KG1 (cell line): Measurements from ENCODE around the gene CEACAM3.

Source experiments
- DNase-seq: peaks from one replicate; lab custom pipeline; 2025; lab: John Stamatoyannopoulos, UW

The CEACAM3 gene

DNA sequence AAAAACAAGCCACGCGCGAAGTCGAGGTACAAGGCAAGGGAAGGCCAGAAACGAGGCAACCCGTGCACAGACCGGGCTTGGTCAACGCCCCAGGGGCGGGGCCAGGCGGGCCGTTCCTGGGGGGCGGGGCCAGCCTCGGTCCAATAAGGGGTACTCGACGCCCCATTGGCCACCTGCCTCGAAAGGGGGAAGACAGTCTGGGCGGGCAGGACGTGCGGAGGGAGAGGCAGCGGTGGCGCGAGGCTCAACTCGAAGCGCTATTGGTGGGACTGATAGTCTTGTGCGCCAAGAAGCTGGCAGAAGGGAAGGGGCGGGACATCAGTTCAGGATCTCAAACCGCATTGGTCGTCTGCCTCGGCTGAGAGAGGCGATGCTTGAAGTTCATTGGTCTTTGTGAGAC is 48.2 kb downstream of the CEACAM3 start, which contains the start of gene LYPD4:
LYPD4 (minus strand) TSS at position 83 of the 400 bp plus-strand sequence. CDS start 5,398 bp downstream, outside the sequence.
- no peak for DNase-seq

DNA sequence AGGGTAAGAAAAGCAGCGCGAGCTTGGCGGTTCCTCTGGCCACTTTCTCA is 48.4 kb downstream of the CEACAM3 start, which contains the start of gene DMRTC2:
DMRTC2 (plus strand) TSS at position 42 of the 50 bp plus-strand sequence. CDS start 2,387 bp downstream, outside the sequence.
- no peak for DNase-seq

GRCh38 chr19:41845051-41845590 is 48.7 kb downstream of the CEACAM3 start:
- no peak for DNase-seq

DNA sequence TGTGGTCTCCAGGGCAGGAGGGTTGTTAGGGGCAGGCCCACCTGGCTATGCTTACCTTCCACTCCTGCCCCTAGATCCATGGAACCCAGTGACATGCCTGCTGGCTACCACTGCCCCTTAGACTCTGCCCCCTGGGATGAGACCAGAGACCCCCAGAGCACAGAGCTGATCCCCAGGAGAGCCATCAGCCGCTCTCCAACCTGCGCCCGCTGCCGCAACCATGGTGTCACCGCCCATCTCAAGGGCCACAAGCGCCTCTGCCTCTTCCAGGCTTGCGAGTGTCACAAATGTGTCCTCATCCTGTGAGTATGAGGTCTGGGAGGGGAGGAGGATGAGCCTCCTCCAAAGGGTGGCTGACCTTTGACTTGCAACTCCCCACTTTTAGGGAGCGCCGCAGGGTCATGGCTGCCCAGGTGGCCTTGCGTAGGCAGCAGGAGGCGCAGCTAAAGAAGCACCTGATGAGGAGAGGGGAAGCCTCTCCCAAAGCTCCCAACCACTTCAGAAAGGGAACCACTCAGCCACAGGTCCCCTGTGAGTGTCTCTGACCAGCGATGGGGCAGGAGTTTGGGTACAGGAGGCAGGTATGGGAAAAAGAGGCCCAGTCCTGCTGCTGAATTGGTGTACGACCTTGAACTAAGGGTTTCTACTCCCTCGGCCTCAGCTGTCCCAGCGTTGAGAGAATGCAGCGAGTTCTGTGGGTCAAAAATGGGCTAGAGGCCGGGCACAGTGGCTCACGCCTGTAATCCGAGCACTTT is 51.1 kb downstream of the CEACAM3 start:
- DNase-seq = no peak

DNA sequence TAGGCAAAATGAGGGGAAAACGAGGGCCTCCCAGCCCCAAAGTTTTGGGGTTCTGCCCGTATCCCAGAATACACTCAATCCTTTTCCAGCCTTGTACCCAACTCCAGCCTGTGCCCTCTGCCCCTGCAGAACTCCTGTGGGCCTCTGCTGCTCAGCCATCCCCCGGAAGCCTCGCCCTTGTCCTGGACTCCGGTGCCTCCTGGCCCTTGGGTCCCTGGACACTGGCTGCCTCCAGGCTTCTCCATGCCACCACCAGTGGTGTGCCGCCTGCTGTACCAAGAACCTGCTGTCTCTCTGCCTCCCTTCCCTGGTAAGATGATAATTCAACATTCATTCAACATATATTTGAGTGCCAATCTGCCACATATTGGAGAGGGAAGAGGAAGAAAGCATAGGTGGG is 52.3 kb downstream of the CEACAM3 start:
- no peak for DNase-seq

DNA sequence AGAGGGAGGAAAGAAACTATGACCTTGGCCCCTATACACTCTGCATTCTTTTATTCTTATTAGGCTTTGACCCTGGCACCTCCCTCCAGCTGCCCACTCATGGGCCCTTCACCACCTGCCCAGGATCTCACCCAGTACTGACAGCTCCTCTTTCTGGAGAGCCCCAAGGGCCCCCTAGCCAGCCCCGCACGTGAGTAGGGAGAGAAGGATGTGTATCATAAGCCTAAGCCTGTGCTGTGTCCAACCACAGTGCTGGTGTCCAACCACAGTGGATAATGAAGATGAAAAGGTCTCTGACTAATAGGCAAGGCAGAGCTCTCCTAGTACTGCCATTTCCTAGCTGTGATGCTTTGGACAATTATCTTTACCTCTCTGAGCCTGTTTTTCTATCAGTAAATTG is 52.7 kb downstream of the CEACAM3 start:
- DNase-seq = no peak

DNA sequence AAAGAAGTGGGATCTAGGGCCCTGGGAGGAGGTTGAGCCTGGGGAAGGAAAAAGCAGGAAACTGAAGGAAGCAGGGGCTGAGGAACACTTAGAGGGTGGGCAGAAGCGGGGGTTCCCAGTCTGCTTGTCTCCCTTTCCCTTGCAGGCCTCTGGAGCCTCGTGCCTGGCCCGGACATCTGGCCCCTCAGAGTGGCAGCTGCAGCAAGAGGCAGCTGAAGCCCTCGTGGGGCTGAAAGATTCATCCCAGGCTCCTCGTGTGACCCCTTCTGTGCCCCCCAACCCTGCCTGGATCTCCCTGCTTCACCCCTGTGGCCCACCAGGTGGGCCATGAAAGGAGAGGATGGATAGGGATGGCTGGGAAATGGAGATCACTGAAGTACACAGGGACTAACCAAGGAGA is 54.0 kb downstream of the CEACAM3 start:
- DNase-seq = no peak

GRCh38 chr19:41851456-41851855 is 55.1 kb downstream of the CEACAM3 start:
- DNase-seq = no peak

GRCh38 chr19:41853344-41853743 is 57.0 kb downstream of the CEACAM3 start:
- DNase-seq = no peak

- no peak for DNase-seq
Measured at GRCh38 chr19:41853768-41854167, 57.4 kb downstream of the CEACAM3 start.

DNA sequence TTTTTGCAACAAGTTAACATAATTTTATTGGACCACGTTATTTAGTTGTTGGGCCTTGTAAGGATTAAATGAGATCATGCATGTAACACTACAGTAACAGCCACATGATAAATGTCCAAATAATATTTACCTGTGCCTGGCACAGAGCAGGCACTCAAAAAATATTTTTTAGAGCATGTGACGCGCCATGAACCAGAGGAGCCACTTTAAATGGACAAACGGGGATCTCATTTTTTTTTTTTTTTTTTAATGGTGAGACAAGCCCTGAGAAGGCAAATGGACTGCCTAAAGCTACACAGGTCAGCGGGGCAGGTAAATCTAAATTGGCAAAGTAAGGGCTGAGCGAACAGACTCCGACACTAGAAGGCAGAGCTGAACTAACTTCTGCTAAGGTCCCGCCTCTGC is 62.8 kb downstream of the CEACAM3 start:
- no peak for DNase-seq

GRCh38 chr19:41859618-41860418 is 63.4 kb downstream of the CEACAM3 start, which contains the start of gene RPS19:
RPS19 (plus strand) TSS chr19:41860255; CDS start chr19:41860775, 520 bp downstream.
- peak; percentile 91 for DNase-seq

DNA sequence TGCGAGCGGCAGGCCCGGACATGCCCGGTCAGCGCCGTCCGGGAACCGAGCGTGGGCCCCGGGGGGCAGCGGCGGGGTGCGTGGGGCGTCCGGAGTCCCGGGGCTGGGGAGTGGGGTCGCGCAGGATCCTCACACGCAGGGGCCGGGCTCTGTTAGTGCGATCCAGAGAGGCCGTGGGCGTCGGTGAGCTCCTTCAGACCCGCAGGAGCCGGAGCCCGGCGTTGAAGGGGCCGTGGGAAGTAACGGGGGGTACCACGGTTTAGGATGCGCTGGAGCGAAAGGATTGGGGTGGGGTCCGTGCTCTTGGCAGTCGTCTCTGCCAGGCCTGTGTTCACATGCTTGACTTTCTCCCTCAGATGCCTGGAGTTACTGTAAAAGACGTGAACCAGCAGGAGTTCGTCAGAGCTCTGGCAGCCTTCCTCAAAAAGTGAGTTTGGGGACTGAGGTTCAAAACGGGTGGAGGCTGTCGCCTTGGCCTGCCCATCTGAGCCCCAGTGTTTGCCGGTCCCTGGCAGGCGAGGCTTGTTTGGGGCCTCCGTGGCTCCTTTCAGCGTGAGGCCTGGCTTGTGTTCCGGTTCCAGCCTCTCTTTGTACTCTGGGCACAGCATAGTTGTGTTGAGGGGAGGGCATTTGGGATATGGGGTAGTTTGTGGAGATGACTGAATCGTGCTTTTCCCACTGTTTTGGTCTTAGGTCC is 64.2 kb downstream of the CEACAM3 start:
- DNase-seq = no peak
